Right atrium auricular region (tissue), 2 donors: ENCODE data around the gene MT4. TPM values are rescaled to one million over a fixed set of nuclear protein-coding genes. Genes with fewer than 3 reads are reported as not detected.
A peak's percentile ranks its signal among the peaks of the same experiment; 100 is the strongest.

Source experiments
- DNase-seq: peaks from one replicate; pipeline ENCODE4 v3.0.0-alpha.2; 2019; ENCODE audit warnings: low spot score
- H3K27ac ChIP-seq, 2 donors: fragments of 200-600 bp; sonication (generic); 1 replicate in 1 of 2; 2 replicates in 1 of 2; pipeline ENCODE4 v1.5.1; 2016 to 2019
- H3K27me3 ChIP-seq, 2 donors: fragments of 200-600 bp; sonication (generic); one replicate each; pipeline versions ENCODE4 v1.5.1 to v1.6.0; 2017 to 2019
- H3K36me3 ChIP-seq: fragments of 200-600 bp; sonication (generic); one replicate; pipeline ENCODE4 v1.5.1; 2016
- H3K4me1 ChIP-seq, 2 donors: fragments of 200-600 bp; sonication (generic); one replicate each; pipeline versions ENCODE4 v1.5.1 to v1.6.0; 2017 to 2019
- H3K4me3 ChIP-seq, 2 donors: fragments of 200-600 bp; sonication (generic); 1 replicate in 1 of 2; 2 replicates in 1 of 2; pipeline ENCODE4 v1.5.1; 2017 to 2019; ENCODE audit warnings: mild to moderate bottlenecking in 1 of 2, moderate library complexity in 1 of 2
- H3K9me3 ChIP-seq, 2 donors: fragments of 200-600 bp; sonication (generic); one replicate each; pipeline ENCODE4 v1.5.1; 2019
- total RNA-seq, 2 donors: library from RNA; depleted of rRNA; stranded (reverse); fragments of >200 nt; gene quantifications; one replicate each; pipeline ENCODE4 v1.1.0, GENCODE V29; 2016
- TF ChIP-seq, protein P1 (sequence below), 2 donors: fragments of 200-600 bp; sonication (generic); IDR thresholded peaks; one replicate each; pipeline ENCODE4 v1.5.1; 2019; ENCODE audit warnings: antibody characterized with exemption in 2 of 2

MT4 gene
- total RNA-seq, 2 donors from 2014 or later: not detected

GRCh38 chr16:56549744-56550385 lies 15.0 kb upstream of the MT4 start:
- TF ChIP-seq, protein P1, sequence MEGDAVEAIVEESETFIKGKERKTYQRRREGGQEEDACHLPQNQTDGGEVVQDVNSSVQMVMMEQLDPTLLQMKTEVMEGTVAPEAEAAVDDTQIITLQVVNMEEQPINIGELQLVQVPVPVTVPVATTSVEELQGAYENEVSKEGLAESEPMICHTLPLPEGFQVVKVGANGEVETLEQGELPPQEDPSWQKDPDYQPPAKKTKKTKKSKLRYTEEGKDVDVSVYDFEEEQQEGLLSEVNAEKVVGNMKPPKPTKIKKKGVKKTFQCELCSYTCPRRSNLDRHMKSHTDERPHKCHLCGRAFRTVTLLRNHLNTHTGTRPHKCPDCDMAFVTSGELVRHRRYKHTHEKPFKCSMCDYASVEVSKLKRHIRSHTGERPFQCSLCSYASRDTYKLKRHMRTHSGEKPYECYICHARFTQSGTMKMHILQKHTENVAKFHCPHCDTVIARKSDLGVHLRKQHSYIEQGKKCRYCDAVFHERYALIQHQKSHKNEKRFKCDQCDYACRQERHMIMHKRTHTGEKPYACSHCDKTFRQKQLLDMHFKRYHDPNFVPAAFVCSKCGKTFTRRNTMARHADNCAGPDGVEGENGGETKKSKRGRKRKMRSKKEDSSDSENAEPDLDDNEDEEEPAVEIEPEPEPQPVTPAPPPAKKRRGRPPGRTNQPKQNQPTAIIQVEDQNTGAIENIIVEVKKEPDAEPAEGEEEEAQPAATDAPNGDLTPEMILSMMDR (IDR thresholded peaks at IDR 0.05): no peak
- H3K27me3 ChIP-seq: no peaks in the 10 kb centered on the region
- H3K4me1 ChIP-seq: peaks cover 0 to 14% of the 10 kb centered on the region in 2 donors
- H3K9me3 ChIP-seq: no peaks in the 10 kb centered on the region
- H3K27ac ChIP-seq: no peak overlapping the region
- H3K36me3 ChIP-seq: no peaks in the 10 kb centered on the region
- no peak for DNase-seq
- no peak overlapping the region for H3K4me3 ChIP-seq

GRCh38 chr16:56551796-56552738 lies 12.8 kb upstream of the MT4 start:
- DNase-seq: no peak
- TF ChIP-seq, protein P1 (IDR thresholded peaks at IDR 0.05): no peak

GRCh38 chr16:56554441-56554840 lies 10.4 kb upstream of the MT4 start:
- no peak for DNase-seq
- H3K9me3 ChIP-seq: no peaks in the 10 kb centered on the region

More at GRCh38 chr16:56551796-56552738, 12.8 kb upstream of the MT4 start:
- Histone ChIP-seq H3K4me1 (peaks cover 0 to 14% of the 10 kb centered on the region in 2 donors), H3K27me3 (no peaks in the 10 kb centered on the region), H3K4me3 (no peak overlapping the region), H3K27ac (peak overlapping the region in 1 of 2 donors; percentile 25), H3K36me3 (no peaks in the 10 kb centered on the region), H3K9me3 (no peaks in the 10 kb centered on the region)

GRCh38 chr16:56558024-56558747 lies 6.7 kb upstream of the MT4 start:
- H3K4me3 ChIP-seq: no peak overlapping the region
- no peak for DNase-seq
- TF ChIP-seq, protein P1 (IDR thresholded peaks at IDR 0.05): no peak
- H3K27me3 ChIP-seq: no peaks in the 10 kb centered on the region
- H3K36me3 ChIP-seq: no peaks in the 10 kb centered on the region
- no peak overlapping the region for H3K27ac ChIP-seq
- no peaks in the 10 kb centered on the region for H3K9me3 ChIP-seq
- H3K4me1 ChIP-seq: no peaks in the 10 kb centered on the region

More at GRCh38 chr16:56554441-56554840, 10.4 kb upstream of the MT4 start:
- Histone ChIP-seq H3K4me1 (peaks cover 0 to 14% of the 10 kb centered on the region in 2 donors), H3K4me3 (no peak overlapping the region), H3K27me3 (no peaks in the 10 kb centered on the region), H3K27ac (no peak overlapping the region), H3K36me3 (no peaks in the 10 kb centered on the region)
- TF ChIP-seq, protein P1 (IDR thresholded peaks at IDR 0.05): no peak

GRCh38 chr16:56559109-56559508 lies 5.8 kb upstream of the MT4 start:
- Histone ChIP-seq H3K36me3 (no peaks in the 10 kb centered on the region), H3K27ac (no peak overlapping the region), H3K4me1 (no peaks in the 10 kb centered on the region), H3K9me3 (no peaks in the 10 kb centered on the region), H3K27me3 (no peaks in the 10 kb centered on the region), H3K4me3 (no peak overlapping the region)
- TF ChIP-seq, protein P1 (IDR thresholded peaks at IDR 0.05): no peak
- no peak for DNase-seq
